GM06990 (cell line): Measurements from ENCODE around the gene DBNDD1.

Source experiments
- DNase-seq: peaks from one replicate; pipeline ENCODE4 v3.0.0-alpha.2; 2011; ENCODE audit not compliant: insufficient read length; ENCODE audit errors: extremely low read depth
- H3K27me3 ChIP-seq: replicated peaks from 2 replicates; pipeline ENCODE4 v1.6.0; 2011; ENCODE audit warnings: low read length; ENCODE audit not compliant: control insufficient read depth, insufficient read depth
- H3K36me3 ChIP-seq: 2 replicates; pipeline ENCODE4 v1.5.1; 2011; ENCODE audit warnings: low read length; ENCODE audit not compliant: control insufficient read depth, insufficient read depth
- H3K4me3 ChIP-seq: replicated peaks from 2 replicates; pipeline ENCODE4 v1.5.1; 2011; ENCODE audit warnings: low read depth, mild to moderate bottlenecking, control low read depth, low read length
- CTCF ChIP-seq: IDR thresholded peaks from 2 replicates; pipeline ENCODE4 v1.5.1; 2011; ENCODE audit warnings: low read length, control low read depth, mild to moderate bottlenecking, inconsistent platforms; ENCODE audit not compliant: insufficient read depth, poor library complexity, severe bottlenecking

Gene DBNDD1

GRCh38 chr16:90041896-90042473 lies 22.7 kb upstream of the DBNDD1 start:
- no peaks in the 10 kb centered on the region for H3K27me3 ChIP-seq
- DNase-seq = no peak
- no peaks in the 10 kb centered on the region; the same call in none of the 2 replicates for H3K36me3 ChIP-seq
- H3K4me3 ChIP-seq = no peak overlapping the region
- no peak for TF ChIP-seq CTCF

- TF ChIP-seq CTCF = no peak
- Histone ChIP-seq H3K27me3 (no peaks in the 10 kb centered on the region), H3K36me3 (no peaks in the 10 kb centered on the region; the same call in none of the 2 replicates), H3K4me3 (no peak overlapping the region)
- no peak for DNase-seq
These were observed 21.1 kb upstream of the DBNDD1 start for GRCh38 chr16:90040152-90041023.

GRCh38 chr16:90037276-90037675 lies 18.0 kb upstream of the DBNDD1 start:
- no peak for DNase-seq
- H3K36me3 ChIP-seq = no peaks in the 10 kb centered on the region; the same call in none of the 2 replicates
- H3K27me3 ChIP-seq = no peaks in the 10 kb centered on the region
- no peak overlapping the region for H3K4me3 ChIP-seq
- TF ChIP-seq CTCF = no peak

- Histone ChIP-seq H3K4me3 (no peak overlapping the region), H3K36me3 (no peaks in the 10 kb centered on the region; the same call in none of the 2 replicates), H3K27me3 (no peaks in the 10 kb centered on the region)
- TF ChIP-seq CTCF = no peak
- no peak for DNase-seq
These were observed 16.6 kb upstream of the DBNDD1 start for GRCh38 chr16:90035902-90036301.

- Histone ChIP-seq H3K27me3 (no peaks in the 10 kb centered on the region), H3K4me3 (no peak overlapping the region), H3K36me3 (no peaks in the 10 kb centered on the region; the same call in none of the 2 replicates)
- DNase-seq = no peak
- TF ChIP-seq CTCF = no peak
These were observed 15.2 kb upstream of the DBNDD1 start for GRCh38 chr16:90034504-90034903.
